ENCODE results near the gene CELF2.

The CELF2 gene

DNA sequence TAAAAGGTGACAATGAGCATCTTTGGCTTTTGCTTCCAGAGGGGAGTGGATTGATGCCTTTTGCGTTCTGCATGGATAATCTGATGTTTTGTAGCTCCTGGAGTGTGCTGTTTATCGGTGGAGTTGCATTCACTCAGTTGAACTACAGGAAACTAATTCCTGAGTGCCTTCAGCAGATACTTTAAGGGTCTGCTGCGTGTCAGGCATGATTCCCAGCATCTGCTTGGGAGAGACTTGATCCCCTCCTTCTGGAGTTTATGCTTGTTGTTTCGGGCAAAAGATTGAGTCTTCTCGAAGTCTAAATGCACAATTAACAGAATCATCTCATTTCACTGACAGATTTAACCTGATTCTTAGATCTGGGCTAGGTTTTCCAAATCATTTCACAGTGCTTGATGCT lies 46.2 kb downstream of the CELF2 start:
- no peak for DNase-seq

DNA sequence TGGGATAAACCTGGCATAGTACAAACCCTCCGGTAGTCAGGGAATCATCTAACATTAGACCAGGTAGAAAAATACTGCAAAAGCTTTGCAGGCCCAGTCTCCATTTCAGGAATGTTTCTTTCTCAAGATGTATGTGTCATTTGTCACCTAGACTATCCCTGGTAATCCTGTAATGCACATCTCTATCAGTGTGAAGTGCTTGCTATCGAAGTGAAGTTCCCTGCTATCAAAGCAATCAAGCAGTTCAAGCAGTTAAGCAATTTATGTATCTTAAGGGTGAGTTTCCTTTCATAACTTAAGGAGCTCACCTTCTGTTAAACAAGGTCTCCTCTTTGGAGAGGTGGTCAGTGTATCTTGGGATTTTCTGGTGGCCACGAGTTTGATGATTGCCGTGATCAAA lies 47.2 kb downstream of the CELF2 start:
- DNase-seq = no peak

DNA sequence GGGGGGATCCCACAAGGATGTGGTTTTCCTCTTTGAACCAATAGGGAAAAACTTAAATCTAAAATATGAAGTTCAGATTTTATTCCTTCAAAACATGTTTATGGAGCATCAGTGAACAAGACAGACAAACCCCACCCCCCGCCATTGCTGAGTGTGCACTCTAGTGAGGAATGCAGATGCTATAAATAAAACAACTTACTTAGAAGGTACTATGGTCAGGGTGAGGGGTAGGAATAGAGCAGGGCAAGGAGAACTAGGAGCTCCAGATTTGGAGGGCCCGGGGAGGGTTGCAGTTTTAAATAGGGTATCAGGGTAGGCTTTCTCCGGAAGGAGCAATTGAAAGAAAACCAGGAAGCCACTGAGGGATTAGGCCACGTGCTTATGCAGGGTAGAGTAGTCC lies 47.9 kb downstream of the CELF2 start:
- DNase-seq = no peak

DNA sequence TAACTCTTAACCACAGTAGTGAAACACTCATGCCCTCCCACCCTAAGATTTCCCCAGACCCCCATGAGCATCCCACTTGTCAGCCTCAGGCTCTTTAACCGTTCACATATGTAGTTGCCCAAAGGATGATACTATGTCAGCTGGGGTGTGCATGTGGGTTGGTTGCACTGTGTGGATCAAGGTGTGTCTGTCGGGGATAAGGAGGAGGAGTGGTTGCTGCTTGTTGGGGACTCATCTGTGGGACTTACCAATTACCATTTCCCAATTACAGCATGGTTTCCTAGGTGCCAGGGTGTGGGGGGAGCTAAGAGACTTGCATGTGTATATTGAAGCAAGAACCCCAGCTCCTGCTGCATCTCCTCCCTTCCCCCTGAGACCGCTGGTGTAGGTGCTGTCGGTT lies 48.8 kb downstream of the CELF2 start:
- no peak for DNase-seq

DNA sequence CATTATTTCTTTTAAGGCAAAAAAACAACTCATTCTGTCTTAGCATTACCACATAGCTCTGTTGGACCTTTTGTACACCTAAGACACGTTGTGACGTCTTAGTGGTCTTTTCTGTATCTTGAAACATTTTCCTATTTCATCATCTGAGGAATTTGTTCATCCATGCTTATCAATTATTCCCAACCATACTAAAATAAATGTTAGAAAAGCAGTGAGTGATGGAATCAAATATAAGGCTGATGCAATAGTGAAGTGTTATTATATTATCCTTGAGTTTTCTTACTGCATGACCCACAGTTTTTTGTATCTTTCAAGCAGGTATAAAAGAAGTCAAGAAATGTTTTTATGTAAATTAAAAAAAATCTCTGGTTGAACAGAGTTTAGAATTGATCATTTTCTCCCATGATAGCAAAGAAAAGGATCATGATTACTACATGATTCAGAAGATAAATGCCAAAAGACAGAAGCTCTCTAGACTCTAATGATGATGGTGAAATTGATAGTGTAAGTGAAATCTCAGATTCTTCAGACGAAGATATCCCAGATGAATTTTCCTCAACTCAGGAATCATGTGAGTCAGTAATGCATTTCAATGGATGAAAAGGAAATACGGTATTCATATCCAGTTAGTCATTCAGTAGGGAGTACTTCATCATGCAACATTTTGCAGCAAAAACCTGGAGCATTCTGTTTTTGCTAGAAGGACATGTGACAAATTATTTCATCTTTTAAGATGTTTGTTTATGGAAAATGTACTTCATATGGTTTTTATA lies 51.4 kb downstream of the CELF2 start:
- no peak for DNase-seq

DNA sequence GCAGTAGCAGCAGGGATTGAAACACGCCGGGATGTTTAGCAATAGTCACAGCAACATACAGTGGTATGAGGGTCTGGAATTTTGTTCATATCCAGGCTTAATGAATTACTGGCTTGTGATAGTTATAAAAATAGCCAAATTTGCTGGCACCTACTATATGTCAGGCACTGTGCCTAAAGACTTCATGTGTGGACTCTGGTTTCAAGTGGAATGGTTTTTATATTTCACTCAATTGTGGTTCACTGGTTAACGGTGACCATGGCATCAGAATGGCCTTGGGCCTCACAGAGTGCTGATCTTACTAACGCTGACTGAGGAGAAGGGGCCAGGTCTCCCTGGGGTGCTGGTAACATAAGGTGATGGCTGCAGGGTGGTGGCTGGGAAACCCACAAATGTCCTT lies 55.7 kb downstream of the CELF2 start:
- no peak for DNase-seq

DNA sequence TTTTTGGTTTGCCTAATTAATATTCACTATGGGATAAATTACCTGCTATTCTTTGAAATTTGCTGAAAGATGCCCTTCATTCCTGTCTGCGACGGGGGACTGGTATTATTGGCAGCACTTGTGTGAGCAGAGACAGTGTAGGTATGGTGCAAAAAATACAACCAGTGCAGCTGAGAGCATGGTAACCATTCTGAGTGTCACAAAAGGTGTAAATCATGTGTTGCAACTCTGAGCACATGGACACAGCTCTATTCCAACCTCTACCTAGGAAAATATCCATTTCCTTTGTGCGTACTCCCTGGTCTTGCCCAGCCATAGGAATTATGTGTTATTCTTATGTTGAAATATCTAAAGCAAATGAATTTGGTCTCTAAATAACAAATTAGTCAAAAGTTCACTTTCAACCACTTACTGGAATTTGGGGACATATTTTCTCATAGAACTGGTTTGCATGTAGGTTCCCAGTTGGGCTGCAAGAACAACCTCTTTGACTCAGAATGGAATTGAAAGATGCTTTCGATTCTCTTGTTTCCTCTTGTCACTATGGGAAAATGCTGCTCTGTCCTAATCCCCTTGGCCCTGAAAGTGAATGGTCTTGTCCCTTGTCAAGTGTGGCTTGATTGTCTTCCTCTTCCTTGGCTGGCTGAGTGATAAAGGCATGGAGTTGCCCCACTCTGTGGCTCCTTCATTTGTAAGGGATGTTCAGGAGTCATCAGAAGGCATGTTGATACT lies 57.0 kb downstream of the CELF2 start:
- DNase-seq = no peak

DNA sequence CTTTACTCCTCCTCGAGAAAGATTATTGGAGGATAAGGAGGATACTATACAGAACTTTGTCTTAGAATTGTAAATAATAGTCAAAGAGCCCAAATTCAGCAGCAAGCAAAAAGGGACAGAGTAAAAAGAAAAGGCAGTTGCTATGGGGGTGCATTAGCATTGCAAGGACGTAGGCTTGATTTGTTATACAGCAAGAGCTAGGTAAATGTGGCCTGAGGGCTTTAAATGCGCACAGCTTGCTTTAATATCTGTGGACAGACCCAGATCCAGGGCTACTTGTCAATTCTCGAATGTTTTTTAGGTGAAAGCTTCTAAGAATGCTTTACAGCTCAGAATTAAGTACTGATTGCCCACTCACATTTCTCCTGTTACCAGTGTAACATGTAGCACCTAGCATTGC lies 58.5 kb downstream of the CELF2 start:
- no peak for DNase-seq

DNA sequence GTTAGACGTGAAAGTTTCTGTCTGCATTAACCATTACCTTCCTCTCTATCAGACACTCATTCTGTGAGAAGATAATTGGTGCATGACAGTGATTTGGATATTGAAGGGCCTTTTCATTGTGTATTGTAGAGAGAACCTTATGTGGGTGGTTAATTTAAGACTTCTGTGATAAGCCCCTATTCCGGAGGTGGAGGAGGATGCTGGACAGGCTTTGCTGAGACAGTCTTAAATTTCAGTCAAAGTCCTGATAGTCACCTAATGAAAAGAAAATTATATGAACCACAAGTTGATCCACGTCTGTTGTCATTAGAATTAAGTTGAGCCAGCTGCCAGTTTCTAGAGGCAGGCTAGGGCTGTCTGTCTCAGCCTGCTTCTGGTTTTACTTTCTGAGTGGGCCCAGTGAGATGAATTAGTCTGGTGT lies 62.9 kb downstream of the CELF2 start:
- no peak for DNase-seq

DNA sequence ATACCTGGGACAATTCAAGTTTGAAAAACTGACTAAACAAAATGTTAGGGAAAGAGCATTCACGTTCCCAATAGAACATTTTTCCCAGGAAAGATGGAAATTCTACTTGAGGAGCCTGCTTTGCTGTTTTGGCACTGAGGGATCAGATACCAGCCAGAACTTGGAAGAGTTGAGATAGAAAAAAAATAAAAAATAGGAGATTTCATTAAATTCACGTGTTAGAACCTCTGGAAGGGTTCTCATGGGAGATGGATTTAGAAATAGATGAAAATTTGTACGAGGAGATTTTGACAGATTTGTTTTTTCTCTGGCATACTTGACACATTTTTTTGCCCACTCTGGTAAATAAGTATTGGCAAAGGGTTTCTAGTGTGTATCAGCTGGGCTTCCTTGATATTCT lies 63.7 kb downstream of the CELF2 start:
- DNase-seq = no peak

DNA sequence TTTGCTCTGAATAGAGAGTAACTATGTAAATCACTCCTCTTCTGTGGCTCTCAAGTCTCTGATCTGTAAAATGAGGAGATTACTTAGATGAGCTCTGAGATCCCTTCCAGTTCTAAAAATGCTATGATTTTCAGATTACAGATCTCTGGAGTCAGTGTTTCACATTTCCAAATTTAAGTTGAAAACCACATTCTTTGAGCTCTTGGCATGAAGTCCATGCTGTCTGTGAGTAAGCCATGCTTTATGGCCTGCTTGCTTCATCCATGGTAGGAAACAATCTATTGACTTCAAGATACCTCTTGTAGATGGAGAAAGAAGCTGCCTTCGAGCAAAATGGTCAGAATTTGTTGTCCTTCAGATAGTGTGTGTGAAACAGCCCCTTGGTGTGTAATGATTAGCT lies 64.9 kb downstream of the CELF2 start:
- no peak for DNase-seq

DNA sequence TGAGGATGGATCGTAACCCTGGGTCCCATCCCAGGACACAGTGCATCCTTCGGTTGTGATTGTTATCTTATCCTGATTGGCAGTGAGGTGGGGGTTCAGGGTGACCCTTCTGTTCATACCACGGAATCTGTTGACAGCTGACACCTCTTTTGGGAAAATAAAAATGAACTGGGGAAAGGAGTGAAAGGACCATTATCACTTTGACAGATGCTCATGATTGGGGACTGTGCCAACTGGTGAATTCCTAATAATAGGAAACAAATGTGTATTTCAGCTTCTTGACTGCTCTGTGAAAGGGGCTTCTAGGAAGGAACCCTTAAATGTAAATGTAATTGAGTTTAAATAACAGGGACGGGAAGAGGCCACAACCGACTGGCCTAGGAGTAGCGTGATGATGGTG lies 65.4 kb downstream of the CELF2 start:
- no peak for DNase-seq

DNA sequence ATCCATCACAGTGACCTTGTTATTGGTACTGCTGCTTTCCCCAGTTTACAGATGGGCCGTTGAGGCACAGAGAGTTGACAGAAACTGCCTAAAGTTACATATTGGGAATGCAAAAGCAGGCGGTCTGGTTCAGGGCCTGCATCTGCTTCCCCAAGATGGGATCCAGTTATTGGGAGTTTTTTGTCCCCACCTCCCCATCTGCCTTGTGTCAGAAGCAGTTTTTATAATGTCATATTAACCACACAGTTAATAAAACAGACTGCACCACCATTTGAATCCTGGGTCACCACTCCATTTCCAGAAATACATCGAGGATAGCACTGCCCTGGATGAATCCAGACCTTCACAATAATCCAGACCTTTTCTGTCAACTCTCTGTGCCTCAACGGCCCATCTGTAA lies 67.9 kb downstream of the CELF2 start:
- DNase-seq = no peak

DNA sequence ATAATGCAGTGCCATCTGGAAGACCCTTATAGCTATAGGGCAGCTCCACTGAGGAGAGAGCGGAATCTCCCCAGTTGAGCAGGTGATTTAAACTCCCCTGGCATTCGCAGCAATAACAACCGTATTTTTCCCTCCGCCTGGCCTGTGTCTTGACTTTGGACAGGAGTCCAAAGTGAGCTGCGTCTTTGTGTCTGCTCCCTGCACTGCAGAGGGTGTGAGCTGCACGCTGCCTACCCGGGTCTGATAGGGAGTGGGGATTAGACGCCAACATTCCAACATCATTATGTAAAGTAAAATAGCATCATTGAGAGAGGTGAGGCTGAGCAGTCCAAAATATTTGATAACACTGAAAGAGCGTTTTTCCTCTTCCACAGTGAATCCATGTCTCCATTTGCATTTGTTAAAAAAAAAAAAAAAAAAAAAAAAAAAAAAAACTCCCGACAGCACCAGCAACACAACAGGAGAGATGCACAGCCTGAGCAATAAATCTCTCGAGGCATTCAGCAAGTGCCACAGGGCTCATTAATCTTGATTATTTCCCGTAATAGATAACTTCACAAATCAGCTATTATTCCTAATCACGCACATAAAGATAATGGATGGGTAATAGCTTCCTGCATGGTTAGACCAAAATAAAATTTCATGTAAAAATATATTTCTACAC lies 68.6 kb downstream of the CELF2 start:
- no peak for DNase-seq

DNA sequence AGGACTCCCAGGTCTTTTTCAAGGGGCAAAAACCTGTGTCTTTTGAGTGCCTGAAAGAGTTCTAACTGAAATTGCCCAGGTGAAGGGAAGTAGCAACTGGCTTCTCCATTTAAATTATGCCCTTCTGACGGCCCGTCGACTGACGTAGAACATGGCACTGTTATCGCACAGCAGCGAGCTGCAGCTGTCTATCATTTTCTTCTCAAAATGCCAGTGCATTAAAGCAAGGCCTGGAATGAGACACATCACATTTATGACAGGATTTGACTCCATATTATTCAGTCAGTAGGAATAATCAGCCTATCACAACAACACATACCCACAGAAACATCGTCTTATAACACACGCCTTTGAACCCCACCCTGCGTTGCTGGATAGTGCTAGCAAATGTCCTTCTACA lies 69.7 kb downstream of the CELF2 start:
- DNase-seq = no peak

DNA sequence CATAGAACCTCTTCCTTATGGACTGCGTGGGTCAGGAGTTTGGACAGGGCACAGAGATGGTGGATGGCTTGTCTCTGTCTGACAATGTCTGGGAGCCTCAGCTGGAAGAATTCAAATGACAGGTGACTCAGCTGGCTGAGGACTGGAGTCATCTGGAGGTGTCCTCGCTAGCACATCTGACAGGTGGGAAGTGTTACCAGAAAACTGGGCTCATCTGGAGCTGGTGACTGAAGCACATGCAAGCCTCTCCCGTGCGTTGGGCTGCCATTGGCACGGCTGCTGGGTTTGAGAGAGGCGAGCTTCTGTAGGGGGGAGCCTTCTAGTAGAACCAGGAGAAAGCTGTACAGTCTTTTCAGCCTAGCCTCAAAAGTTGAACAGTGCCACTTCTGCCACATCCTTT lies 71.0 kb downstream of the CELF2 start:
- DNase-seq = no peak

DNA sequence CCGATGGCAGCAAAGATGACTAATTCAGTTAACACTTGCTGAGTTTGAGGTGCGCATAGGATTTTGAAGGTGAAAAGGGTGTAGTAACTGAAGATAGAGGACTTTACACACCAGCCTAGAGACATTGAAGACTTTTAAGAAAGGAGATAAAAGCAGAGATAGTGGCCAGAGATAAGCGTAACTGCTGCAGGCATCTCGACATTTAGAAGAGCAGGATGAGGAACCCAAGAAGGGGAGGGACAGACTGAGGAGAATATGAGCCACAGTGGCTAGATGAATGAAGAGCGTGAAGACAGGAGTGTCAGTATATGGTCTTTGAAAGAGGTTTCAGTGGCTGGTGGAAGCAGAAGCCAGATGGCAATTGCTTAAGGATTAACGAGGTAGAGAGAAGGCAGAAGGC lies 71.6 kb downstream of the CELF2 start:
- no peak for DNase-seq

DNA sequence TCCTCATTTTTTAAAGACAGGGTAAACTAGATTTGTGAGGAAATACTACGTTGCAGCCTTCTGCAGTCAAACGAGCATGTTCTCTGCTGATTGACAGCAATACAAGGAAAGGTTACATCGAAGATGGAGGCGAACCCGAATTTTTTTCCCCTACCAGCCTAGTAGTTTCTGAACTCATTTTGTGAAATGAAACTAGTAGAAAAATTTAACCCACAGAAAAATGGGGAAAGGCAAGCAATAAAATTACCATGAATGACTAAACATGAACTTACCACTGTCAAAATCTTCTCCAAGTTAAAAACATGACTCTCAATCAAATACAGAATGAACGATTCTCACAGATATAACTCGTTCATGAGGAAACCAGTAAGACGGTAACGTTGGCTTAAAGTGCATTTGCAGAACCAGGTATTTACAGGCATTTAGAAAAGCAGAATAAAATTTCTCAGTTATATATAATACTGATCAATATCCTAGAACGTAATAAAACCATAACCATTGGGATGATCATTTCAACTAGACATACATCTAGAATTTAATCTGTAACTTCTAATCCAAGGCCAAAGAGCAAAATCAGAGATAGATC lies 73.9 kb downstream of the CELF2 start:
- DNase-seq = no peak

DNA sequence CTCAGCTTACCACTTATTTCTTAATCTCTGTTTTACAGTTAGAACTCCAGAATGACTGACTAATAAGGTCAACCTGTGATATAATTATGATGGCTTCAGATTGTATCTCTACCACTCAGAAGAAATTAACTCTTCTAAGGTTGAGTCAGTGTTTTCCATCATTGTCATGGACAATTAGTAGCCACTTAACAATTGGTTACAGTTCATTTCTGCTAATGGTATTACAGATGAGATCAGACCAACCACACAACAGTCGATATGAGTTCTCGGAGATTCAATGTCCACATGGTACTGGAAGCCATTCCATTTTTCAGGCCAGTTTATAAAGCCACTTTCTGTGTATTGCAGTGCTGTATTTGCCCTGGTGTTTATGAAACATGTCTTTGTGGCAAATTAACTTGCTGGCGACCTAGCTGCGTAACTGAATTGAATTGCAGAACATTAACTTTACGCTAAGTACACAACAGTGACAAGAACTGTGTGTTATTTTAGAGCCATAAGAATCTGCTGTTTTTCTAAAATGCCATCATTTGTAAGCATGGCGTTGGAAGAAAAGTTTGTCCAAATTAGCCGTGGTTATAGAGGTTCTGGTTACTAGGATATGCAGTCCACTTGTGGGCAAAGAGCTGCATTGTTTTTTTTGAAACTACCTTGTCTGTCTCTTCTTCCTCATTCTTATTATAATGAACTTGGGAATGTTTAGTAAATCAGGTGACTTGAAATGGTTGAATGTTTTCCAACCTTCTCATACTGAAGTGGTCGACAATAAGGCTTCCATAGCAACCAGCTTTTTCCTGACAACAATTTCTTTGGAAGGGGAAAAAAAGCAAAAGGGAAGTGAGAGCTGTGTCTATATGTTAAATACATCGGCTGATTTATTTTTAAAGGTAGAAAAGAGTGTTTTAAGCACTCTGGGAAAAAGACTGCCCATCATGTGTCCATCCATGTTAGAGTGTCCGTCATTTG lies 76.4 kb downstream of the CELF2 start:
- DNase-seq = no peak

DNA sequence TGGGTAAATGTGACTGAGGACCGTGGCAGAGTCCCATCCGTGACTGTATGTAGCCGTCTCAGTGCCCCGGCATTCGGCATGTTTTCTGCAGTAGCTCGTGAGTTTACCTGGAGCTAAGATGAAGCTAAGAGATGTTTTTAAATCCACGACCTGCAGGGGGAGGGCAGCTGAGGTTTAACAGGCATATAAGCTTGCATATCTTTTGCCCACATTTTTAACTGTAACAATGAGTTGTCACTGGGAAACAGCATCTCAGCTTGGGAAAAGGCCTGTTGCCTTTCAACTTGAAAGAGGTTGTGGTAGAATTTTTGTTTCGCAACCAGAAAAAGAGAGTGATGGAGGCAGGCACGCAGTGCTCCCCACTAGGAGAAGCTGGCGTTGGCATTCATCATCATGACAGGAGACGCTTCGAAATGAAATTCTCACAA lies 77.7 kb downstream of the CELF2 start:
- DNase-seq = no peak

DNA sequence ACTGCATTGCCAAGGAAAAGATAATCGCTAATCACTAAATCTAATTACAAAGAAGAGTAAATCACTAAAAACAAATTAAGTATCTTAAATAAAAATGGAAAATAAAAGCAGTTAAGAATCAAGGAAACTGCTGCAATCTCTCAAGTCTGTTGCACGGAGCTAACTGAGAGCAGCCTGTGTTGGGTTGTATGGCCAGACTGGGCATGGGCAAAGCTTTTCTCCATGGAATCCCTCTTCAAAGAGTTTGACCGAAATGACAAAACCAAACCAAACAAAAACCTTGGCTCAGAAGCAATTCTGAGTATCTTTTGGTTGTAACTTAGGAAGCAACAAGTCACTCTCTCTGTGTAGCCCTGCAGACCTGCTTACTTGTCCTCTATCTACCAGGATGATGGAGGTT lies 78.8 kb downstream of the CELF2 start:
- no peak for DNase-seq

DNA sequence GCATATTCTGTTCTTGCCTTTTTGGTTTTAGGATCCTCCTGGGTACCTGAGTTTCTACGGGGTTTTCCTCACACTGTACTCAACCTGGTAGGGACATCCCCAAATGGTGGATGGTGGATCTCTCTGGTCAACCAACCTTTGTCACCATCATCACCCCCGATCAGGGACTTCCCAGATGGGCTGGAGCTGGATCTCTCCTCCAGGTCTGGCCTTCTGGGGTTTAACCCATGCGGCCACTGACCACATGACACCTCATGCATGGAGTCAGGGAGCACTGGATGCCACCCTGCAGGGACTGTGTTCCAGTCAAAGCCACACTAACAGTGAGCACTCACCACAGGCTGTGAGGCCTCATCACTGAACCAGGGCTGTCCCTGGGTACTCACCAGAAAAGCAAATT lies 80.0 kb downstream of the CELF2 start:
- DNase-seq = no peak

DNA sequence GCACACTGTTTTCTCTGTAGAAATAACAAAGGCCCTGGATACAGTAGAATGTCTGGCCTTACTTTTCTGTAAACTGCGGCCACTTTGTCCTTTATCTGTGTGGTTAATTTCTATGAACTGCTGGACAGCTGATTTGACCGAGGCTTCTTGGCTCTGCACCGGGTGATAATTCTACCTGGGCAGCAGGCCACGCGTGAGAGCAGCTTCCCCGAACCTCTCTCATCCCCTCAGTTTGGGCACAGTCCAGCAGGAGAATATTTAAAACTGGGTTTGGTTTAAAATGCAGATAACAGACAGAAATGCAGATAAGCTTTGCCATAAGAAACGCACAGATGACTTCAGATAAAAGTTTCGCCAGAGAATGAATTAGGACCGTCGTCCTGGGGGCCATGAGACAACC lies 81.0 kb downstream of the CELF2 start:
- no peak for DNase-seq

Data from activated naive CD4-positive, alpha-beta T cell treated with anti-CD3 and anti-CD28 coated beads, Interleukin-2, amount 50 U/mL, for 16 hours (primary cell).